HG03439 (cell line): ENCODE results near the gene CDH13.
"Not testable (repeated sequence)": the region's sequence is repeated elsewhere in the genome, so short reads cannot be mapped to it uniquely, and the experiment has no call there.

Source experiments
- ATAC-seq: cut with Tn5 transposase; IDR thresholded peaks from one replicate; pipeline ENCODE4 v1.9.1; 2021; ENCODE audit warnings: mild to moderate bottlenecking, moderate library complexity; ENCODE audit not compliant: unreplicated experiment

The CDH13 gene

GRCh38 chr16:82924075-82924854 lies 297.5 kb downstream of the CDH13 start:
- no peak for ATAC-seq

GRCh38 chr16:82926500-82926899 lies 299.7 kb downstream of the CDH13 start:
- no peak for ATAC-seq

GRCh38 chr16:82933933-82934332 lies 307.2 kb downstream of the CDH13 start:
- not testable (repeated sequence) for ATAC-seq

- ATAC-seq = no peak
Observed at GRCh38 chr16:82935766-82936165, 309.0 kb downstream of the CDH13 start.

- ATAC-seq = no peak
Observed at GRCh38 chr16:82936941-82937551, 310.3 kb downstream of the CDH13 start.

GRCh38 chr16:82937926-82938520 lies 311.3 kb downstream of the CDH13 start:
- no peak for ATAC-seq

GRCh38 chr16:82943371-82943770 lies 316.6 kb downstream of the CDH13 start:
- no peak for ATAC-seq

- no peak for ATAC-seq
Observed at GRCh38 chr16:82945420-82946101, 318.8 kb downstream of the CDH13 start.

GRCh38 chr16:82947698-82948097 lies 320.9 kb downstream of the CDH13 start:
- ATAC-seq = no peak

GRCh38 chr16:82949016-82949415 lies 322.2 kb downstream of the CDH13 start:
- ATAC-seq = no peak

- no peak for ATAC-seq
Observed at GRCh38 chr16:82953517-82953916, 326.7 kb downstream of the CDH13 start.

GRCh38 chr16:82954224-82954929 lies 327.6 kb downstream of the CDH13 start:
- no peak for ATAC-seq

GRCh38 chr16:82955741-82956348 lies 329.1 kb downstream of the CDH13 start:
- ATAC-seq = no peak

GRCh38 chr16:82957212-82957611 lies 330.4 kb downstream of the CDH13 start:
- no peak for ATAC-seq

GRCh38 chr16:82960918-82961317 lies 334.1 kb downstream of the CDH13 start:
- no peak for ATAC-seq

GRCh38 chr16:82963653-82964052 lies 336.9 kb downstream of the CDH13 start:
- no peak for ATAC-seq

- no peak for ATAC-seq
Observed at GRCh38 chr16:82965808-82966207, 339.0 kb downstream of the CDH13 start.

- no peak for ATAC-seq
Observed at GRCh38 chr16:82967424-82967823, 340.7 kb downstream of the CDH13 start.

- ATAC-seq = no peak
Observed at GRCh38 chr16:82971126-82971525, 344.4 kb downstream of the CDH13 start.

GRCh38 chr16:82972331-82972919 lies 345.7 kb downstream of the CDH13 start:
- no peak for ATAC-seq
